B cell (primary cell): ENCODE results near the gene FGF16. TPM values are rescaled to one million over a fixed set of nuclear protein-coding genes. Genes with fewer than 3 reads are reported as not detected.

ENCODE experiments used
- ATAC-seq: fragments of 200-7000 bp; cut with Tn5 transposase; one replicate; pipeline ENCODE4 v1.10.0; 2021; ENCODE audit warnings: low read depth, mild to moderate bottlenecking, moderate number of reproducible peaks, moderate library complexity
- CTCF ChIA-PET: fragments of 350-600 bp; sonication (Branson Sonifier 250); formaldehyde crosslinking; loops from one replicate; lab custom pipeline; 2021; ENCODE audit warnings: antibody characterized with exemption, inconsistent platforms; lab: Charles Lee
- POLR2A ChIA-PET: fragments of 350-600 bp; sonication (Branson Sonifier 250); formaldehyde crosslinking; loops from one replicate; lab custom pipeline; 2021; ENCODE audit warnings: antibody characterized with exemption; lab: Charles Lee
- DNase-seq: peaks from one replicate; pipeline ENCODE4 v3.0.0; 2013
- H2AFZ ChIP-seq: 2 replicates; pipeline ENCODE4 v1.6.1; 2012; ENCODE audit warnings: mild to moderate bottlenecking, low read depth, low read length; ENCODE audit not compliant: insufficient read depth, poor library complexity, severe bottlenecking
- H3K27ac ChIP-seq, 2 donors: 1 replicate in 1 of 2; 2 replicates in 1 of 2; pipeline ENCODE4 v1.5.1; 2012 to 2013; ENCODE audit warnings: low read length in 2 of 2, mild to moderate bottlenecking in 2 of 2, moderate library complexity in 1 of 2
- H3K27me3 ChIP-seq, 4 experiments: fragments of 200-600 bp in 1 of 4; sonication (generic) in 1 of 4; replicated peaks in 1 of 4; 1 replicate in 2 of 4; 2 replicates in 2 of 4; pipeline versions ENCODE4 v1.6.1 to v1.7.0; 2013 to 2016; ENCODE audit warnings: low read length in 3 of 4, mild to moderate bottlenecking in 2 of 4, mixed read lengths in 1 of 4, moderate library complexity in 1 of 4; ENCODE audit not compliant: insufficient read depth in 4 of 4, control insufficient read depth in 3 of 4; ENCODE audit errors: control extremely low read depth in 1 of 4
- H3K36me3 ChIP-seq, 2 experiments: replicated peaks in 1 of 2; 1 replicate in 1 of 2; 2 replicates in 1 of 2; pipeline versions ENCODE4 v1.6.1 to v1.7.1; 2013; ENCODE audit warnings: low read length in 1 of 2; ENCODE audit not compliant: insufficient read depth in 2 of 2, control insufficient read depth in 1 of 2; ENCODE audit errors: control extremely low read depth in 1 of 2, extremely low read depth in 1 of 2
- H3K4me1 ChIP-seq, 2 donors: fragments of 200-600 bp in 1 of 2; sonication (generic) in 1 of 2; 1 replicate in 1 of 2; 2 replicates in 1 of 2; pipeline versions ENCODE4 v1.5.1 to v1.6.1; 2013 to 2017; ENCODE audit warnings: low read length in 2 of 2; ENCODE audit not compliant: control insufficient read depth in 2 of 2, insufficient read depth in 2 of 2
- H3K4me2 ChIP-seq: replicated peaks from 2 replicates; pipeline ENCODE3; 2012; ENCODE audit warnings: mild to moderate bottlenecking, low read depth, low read length; ENCODE audit not compliant: poor library complexity, severe bottlenecking
- H3K4me3 ChIP-seq, 5 experiments: fragments of 200-600 bp in 1 of 5; sonication (generic) in 1 of 5; 1 replicate in 3 of 5; 2 replicates in 2 of 5; pipeline versions ENCODE4 v1.5.1 to v1.7.0; 2011 to 2016; ENCODE audit warnings: low read length in 4 of 5, mild to moderate bottlenecking in 4 of 5, low read depth in 2 of 5, control low read depth in 1 of 5, moderate library complexity in 1 of 5; ENCODE audit not compliant: insufficient read depth in 1 of 5; ENCODE audit errors: control extremely low read depth in 1 of 5, extremely low read depth in 1 of 5
- H3K79me2 ChIP-seq: fragments of 200-600 bp; sonication (generic); one replicate; pipeline ENCODE4 v1.6.0; 2016; ENCODE audit warnings: low read length; ENCODE audit not compliant: control insufficient read depth, insufficient read depth
- H3K9ac ChIP-seq: fragments of 200-600 bp; sonication (generic); 2 replicates; pipeline ENCODE4 v1.6.1; 2017; ENCODE audit warnings: mild to moderate bottlenecking, low read length, moderate library complexity
- H3K9me3 ChIP-seq, 3 donors: one replicate each; pipeline versions ENCODE4 v1.6.1 to v1.7.1; 2013; ENCODE audit warnings: low read length in 2 of 3; ENCODE audit not compliant: control insufficient read depth in 2 of 3, insufficient read depth in 1 of 3; ENCODE audit errors: control extremely low read depth in 1 of 3
- H4K20me1 ChIP-seq: 2 replicates; pipeline ENCODE4 v1.6.0; 2012; ENCODE audit warnings: mild to moderate bottlenecking, low read length; ENCODE audit not compliant: insufficient read depth, control insufficient read depth, poor library complexity, severe bottlenecking
- H3K27ac Mint-ChIP-seq: one replicate; pipeline ENCODE4 v1.8.0; 2021; ENCODE audit warnings: mixed read lengths
- H3K27me3 Mint-ChIP-seq: one replicate; pipeline ENCODE4 v1.8.0; 2021; ENCODE audit warnings: mixed read lengths
- H3K4me1 Mint-ChIP-seq: one replicate; pipeline ENCODE4 v1.8.0; 2021; ENCODE audit warnings: mixed read lengths
- H3K4me3 Mint-ChIP-seq: one replicate; pipeline ENCODE4 v1.8.0; 2021; ENCODE audit warnings: mixed read lengths
- H3K9me3 Mint-ChIP-seq: one replicate; pipeline ENCODE4 v1.8.0; 2022; ENCODE audit warnings: mixed read lengths; ENCODE audit not compliant: insufficient read depth
- CTCF ChIP-seq: fragments of 200-600 bp; IDR thresholded peaks from one replicate; pipeline ENCODE4 v1.8.0; 2022; ENCODE audit warnings: antibody characterized with exemption, mild to moderate bottlenecking
- EZH2 ChIP-seq: IDR thresholded peaks from 2 replicates; pipeline ENCODE4 v1.6.1; 2012; ENCODE audit warnings: borderline replicate concordance, low read depth, mild to moderate bottlenecking, moderate library complexity, low read length; ENCODE audit not compliant: insufficient read depth, poor library complexity, severe bottlenecking
- WGBS: methylation state at CpG from one replicate; pipeline ENCODE4 v1.1.5; 2013; ENCODE audit warnings: missing lambda C conversion rate; ENCODE audit not compliant: insufficient coverage; 5-methylcytosine and 5-hydroxymethylcytosine counted together
- intact Hi-C: fragments of 100-400 bp; cut with micrococcal nuclease; formaldehyde crosslinking; loops from one replicate; pipeline ENCODE4 v1.10.0; 2022
- polyA plus RNA-seq: library from polyadenylated mRNA; depleted of rRNA; stranded (reverse); fragments of >200 nt; gene quantifications from 2 replicates; pipeline ENCODE4 v1.2.3, GENCODE V29; 2012
- total RNA-seq, 2 donors: library from RNA; stranded (reverse); fragments of 120-200 nt in 1 of 2; gene quantifications; 1 replicate in 1 of 2; 2 replicates in 1 of 2; pipeline versions ENCODE4 v1.2.3 to v1.2.4, GENCODE V29; 2013 to 2022

FGF16 gene
- total and polyA plus RNA-seq, 2 donors (not counting 1 experiment from before 2014, with no cell fraction given), result not detected

DNA sequence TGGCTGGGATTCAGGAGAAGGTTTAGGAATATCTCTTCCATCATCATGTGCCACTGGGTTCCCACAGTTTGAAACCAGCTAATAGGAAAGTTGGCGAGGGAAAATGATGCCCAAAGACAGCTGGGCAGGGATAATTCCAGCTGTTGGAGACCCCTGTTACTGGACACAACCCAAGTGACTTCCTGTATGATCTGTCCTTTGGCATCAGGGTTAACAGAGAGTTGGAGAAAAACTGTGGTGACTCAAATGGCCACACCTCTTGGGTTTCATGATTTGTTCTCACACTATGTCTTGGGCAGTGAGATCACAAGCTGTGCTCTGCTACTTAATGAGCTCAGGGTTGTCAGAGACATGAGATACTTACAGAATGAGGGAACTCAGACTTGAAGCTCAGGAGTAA is 3.8 kb downstream of the FGF16 start:
- TF ChIP-seq CTCF (no peak), EZH2 (no peak)
- no peak overlapping the region for H3K27ac Mint-ChIP-seq
- H2AFZ ChIP-seq, result no peak overlapping the region
- WGBS, result 100% methylated on average over 1 of the region's 1 CpG
- intact Hi-C loops, result no loop called here
- H3K79me2 ChIP-seq, result no peaks in the 10 kb centered on the region
- H3K4me2 ChIP-seq, result no peak overlapping the region
- no peak overlapping the region for H3K4me3 Mint-ChIP-seq
- no peaks in the 10 kb centered on the region for H3K9me3 ChIP-seq
- DNase-seq (no peak), ATAC-seq (no peak)
- H4K20me1 ChIP-seq, result no peaks in the 10 kb centered on the region
- H3K27me3 Mint-ChIP-seq, result peaks cover 12% of the 10 kb centered on the region
- no peaks in the 10 kb centered on the region for H3K9me3 Mint-ChIP-seq
- H3K36me3 ChIP-seq, result no peaks in the 10 kb centered on the region
- no peak overlapping the region for H3K4me3 ChIP-seq
- H3K9ac ChIP-seq, result no peak overlapping the region
- H3K27me3 ChIP-seq, result peaks cover 0 to 23% (median 2%) of the 10 kb centered on the region in 4 experiments
- H3K4me1 Mint-ChIP-seq, result peaks cover 16% of the 10 kb centered on the region
- H3K4me1 ChIP-seq, result peaks cover 17 to 19% of the 10 kb centered on the region in 2 donors
- ChIA-PET POLR2A (no interaction called here), CTCF (no interaction called here)
- H3K27ac ChIP-seq, result no peak overlapping the region

DNA sequence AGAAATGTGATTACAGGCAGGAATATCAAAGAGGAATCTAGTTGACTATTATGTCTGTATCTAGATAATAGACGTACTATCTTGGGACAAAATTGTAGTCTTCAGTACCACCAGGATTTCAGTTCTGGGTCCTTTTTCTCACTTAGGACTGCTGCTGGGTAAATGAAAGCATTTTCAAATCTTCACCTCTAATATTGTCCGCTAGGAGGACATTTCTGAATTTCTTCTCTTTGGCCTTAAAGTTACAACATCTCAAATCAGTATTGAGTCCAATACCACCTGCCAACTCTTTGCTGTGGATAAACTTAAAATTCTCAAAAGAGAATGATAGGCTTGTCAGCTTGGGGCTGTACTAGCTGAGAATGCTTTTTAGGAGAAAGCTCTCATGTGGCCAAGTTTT is 6.0 kb downstream of the FGF16 start:
- no peak overlapping the region for H3K4me2 ChIP-seq
- no peaks in the 10 kb centered on the region for H3K36me3 ChIP-seq
- no peaks in the 10 kb centered on the region for H3K9me3 Mint-ChIP-seq
- peaks cover 6% of the 10 kb centered on the region for H3K4me1 Mint-ChIP-seq
- no peak overlapping the region for H2AFZ ChIP-seq
- intact Hi-C loops, result no loop called here
- H3K27ac Mint-ChIP-seq, result no peak overlapping the region
- POLR2A ChIA-PET, result no interaction called here
- no peaks in the 10 kb centered on the region for H3K79me2 ChIP-seq
- H3K4me3 Mint-ChIP-seq, result no peak overlapping the region
- peaks cover under 1 to 1% of the 10 kb centered on the region in 2 donors for H3K4me1 ChIP-seq
- no peak for TF ChIP-seq CTCF
- no peak for TF ChIP-seq EZH2
- H3K9me3 ChIP-seq, result no peaks in the 10 kb centered on the region
- H3K27me3 Mint-ChIP-seq, result peaks cover 9% of the 10 kb centered on the region
- H3K9ac ChIP-seq, result no peak overlapping the region
- H3K27ac ChIP-seq, result no peak overlapping the region
- no peak overlapping the region for H3K4me3 ChIP-seq
- ATAC-seq (no peak), DNase-seq (no peak)
- H3K27me3 ChIP-seq, result peaks cover 0 to 7% (median 0%) of the 10 kb centered on the region in 4 experiments
- CTCF ChIA-PET, result no interaction called here
- H4K20me1 ChIP-seq, result no peaks in the 10 kb centered on the region
- no CpG with 5 or more reads among the region's 2 CpGs for WGBS
